HFF-Myc (cell line): ENCODE measurements around the gene UBE2L5.

Source experiments
- DNase-seq: peaks from one replicate; pipeline ENCODE4 v3.0.0-alpha.2; 2011; ENCODE audit warnings: low read depth; ENCODE audit errors: extremely low read depth
- H3K4me3 ChIP-seq: replicated peaks from 2 replicates; pipeline ENCODE4 v1.5.1; 2011; ENCODE audit warnings: low read depth, mild to moderate bottlenecking, control low read depth, low read length
- TF ChIP-seq, protein P1 (sequence below): IDR thresholded peaks from 2 replicates; pipeline ENCODE4 v1.5.1; 2012; ENCODE audit warnings: mild to moderate bottlenecking, low read depth, low read length, control low read depth; ENCODE audit errors: missing control alignments

The UBE2L5 gene

DNA sequence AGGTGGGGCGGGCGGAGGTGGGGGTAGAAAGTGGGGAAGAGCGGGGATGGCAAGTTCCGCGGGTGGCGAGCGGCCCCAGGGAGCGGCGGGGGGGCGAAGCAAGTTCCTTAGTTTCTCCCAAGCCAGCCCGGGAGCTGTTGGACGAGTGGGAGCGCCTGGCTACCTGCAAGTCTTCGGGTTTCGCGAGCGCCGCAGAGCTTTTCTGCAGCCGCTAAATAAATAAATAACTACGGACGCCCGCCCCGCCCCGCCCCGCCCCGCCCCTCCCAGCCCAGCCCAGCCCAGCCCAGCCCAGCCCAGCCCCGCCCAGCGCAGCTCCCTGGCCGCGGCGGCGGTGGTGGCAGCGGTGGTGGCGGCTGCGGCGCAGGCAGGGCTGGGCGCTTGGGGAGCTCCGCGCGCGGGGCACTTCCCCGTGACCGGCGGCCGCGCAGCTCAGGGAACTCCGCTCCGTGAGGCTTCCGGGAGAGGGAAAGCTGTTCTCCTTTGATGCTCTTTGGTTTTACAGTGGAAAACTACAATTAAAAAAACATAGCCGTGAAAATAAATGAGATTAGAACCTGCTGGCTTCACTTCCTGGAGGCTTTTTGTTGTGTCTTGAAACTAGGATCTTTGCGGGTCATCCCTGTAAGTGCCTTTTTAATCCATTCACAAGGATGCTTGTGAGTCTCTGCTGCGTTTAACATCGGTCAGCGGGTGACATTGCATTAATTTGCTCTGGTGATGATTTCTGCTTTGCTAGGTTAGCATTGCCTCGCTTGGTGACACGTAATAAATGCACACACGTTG lies at the start of gene UBE2L5:
Gene UBE2L5, plus strand, starts transcription at position 440 of the 786 bp plus-strand sequence. CDS start 5,498 bp downstream, outside the sequence.
- DNase-seq, result no peak
- TF ChIP-seq, protein P1, sequence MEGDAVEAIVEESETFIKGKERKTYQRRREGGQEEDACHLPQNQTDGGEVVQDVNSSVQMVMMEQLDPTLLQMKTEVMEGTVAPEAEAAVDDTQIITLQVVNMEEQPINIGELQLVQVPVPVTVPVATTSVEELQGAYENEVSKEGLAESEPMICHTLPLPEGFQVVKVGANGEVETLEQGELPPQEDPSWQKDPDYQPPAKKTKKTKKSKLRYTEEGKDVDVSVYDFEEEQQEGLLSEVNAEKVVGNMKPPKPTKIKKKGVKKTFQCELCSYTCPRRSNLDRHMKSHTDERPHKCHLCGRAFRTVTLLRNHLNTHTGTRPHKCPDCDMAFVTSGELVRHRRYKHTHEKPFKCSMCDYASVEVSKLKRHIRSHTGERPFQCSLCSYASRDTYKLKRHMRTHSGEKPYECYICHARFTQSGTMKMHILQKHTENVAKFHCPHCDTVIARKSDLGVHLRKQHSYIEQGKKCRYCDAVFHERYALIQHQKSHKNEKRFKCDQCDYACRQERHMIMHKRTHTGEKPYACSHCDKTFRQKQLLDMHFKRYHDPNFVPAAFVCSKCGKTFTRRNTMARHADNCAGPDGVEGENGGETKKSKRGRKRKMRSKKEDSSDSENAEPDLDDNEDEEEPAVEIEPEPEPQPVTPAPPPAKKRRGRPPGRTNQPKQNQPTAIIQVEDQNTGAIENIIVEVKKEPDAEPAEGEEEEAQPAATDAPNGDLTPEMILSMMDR, result no peak
- H3K4me3 ChIP-seq, result peak within 1 kb of the TSS; percentile 54

DNA sequence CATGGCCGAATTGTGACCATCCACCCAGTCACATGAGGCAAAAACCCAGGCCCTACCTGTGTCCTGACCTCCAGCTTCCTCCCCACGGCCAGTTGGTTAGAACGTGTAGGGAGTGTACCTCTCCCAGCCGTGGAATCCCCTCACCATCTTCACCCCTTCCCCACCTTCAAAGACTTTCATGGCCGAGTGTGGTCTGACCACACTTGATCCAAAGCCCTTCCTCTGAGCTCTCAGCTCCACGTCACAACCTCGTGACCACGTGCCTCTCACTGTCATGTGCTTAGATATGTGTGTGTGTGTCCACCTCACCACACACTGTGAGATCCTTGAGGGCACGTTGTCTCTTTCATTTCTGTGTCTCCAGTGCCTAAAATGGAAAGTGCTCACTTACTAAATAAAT lies 48.6 kb upstream of the UBE2L5 start:
- no peak for DNase-seq
- no peak overlapping the region for H3K4me3 ChIP-seq
- TF ChIP-seq, protein P1, result no peak

DNA sequence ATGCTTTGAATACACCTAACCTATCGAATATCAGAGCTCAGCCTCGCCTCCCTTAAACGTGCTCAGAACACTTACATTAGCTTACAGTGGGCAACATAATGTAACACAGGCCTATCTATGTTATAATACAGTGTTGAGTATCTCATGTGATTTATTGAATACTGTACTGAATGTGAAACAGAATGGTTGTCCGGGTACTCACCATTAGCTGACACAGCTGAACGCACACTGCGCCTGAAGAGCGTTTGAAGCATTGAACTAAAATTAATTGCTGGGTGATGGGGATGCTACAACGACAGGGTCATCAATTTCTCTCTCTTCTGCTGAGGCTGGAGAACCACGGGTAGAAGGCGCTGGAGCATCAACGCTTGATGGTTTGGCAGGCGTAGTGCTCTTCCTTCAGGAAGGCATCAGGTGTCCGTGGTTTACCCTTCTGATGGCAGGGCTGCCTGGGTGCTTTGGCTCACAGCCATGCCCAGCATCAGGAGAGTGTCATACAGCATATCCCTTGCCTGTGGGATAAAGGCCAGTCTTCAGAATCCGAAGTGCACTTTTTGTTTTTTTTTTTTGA lies 46.9 kb upstream of the UBE2L5 start:
- no peak overlapping the region for H3K4me3 ChIP-seq
- TF ChIP-seq, protein P1, result no peak
- no peak for DNase-seq

DNA sequence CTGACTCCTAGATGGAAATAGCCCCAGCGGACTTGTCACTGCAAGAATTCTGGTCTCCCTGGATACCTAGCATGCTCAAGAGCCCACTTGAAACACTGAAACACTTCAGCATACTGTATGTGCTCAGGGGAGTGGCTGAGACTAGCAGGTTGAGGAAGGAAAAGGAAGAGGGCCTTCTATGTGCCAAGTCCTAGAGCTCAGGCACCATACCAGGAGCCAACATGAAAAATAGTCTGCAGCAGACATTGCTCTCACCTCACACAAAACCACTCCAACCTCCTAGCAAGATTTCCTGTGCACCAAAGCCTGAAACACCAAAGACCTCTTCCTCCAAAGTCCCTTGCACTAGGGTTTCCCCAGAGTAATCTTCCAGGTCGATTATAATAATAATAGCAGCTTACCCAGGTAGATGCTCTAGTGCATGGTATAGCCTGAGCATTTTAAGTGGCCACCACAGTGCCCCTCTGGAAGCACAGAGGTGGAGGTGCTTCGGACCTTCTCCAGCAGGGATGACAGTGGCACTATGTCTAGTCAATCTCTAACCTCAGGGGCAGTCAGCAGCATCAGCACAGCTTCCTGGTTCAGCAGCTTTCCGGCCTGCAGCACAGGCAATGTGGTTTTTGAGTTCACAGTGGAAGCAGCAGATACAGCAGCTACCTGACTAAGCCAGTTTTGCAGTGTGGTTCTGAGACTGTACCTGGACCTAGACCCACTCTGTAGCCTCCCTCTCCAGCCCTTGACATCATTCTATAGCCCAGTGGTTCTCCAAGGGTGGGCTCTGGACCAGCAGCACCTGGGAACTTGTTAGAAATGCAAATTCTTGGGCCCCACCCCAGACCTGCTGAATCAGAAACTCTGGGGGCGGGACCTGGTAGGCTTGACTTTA lies 45.6 kb upstream of the UBE2L5 start:
- H3K4me3 ChIP-seq, result no peak overlapping the region
- no peak for DNase-seq
- TF ChIP-seq, protein P1, result no peak

DNA sequence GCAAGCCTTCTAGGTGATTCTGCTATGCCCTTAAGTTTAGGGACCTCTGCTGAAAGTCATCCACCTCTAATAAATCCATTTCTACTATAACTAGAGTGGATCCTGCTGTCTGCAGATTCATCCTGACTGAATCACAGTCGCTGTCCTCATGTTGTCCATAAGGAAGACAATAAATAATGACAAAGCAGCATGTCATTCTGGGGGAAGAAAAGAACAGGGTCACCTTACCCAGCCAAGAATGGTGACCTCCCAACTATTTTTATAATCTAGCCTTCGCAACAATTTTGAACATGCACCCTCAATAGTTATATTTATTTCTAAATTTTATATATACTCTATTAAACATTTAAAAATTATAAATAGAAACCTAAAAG lies 45.0 kb upstream of the UBE2L5 start:
- DNase-seq, result no peak
- TF ChIP-seq, protein P1, result no peak
- no peak overlapping the region for H3K4me3 ChIP-seq

DNA sequence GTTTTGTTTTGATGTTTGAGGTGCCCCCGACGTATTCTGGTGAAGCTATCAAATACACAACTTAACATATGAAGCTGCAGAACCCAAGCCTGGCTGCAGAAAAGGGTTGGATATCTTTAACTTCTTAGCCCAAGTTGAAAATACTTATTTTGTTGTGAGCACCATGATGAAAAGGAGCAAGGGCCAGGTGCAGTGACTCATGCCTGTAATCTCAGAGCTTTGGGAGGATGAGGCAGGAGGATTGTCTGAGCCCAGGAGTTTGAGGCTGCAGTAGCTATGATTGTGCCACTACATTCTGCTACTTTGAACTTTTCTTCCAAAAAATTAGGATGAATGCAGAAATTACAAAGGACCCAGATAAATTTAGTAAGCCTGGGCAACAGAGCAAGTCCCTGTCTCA lies 44.1 kb upstream of the UBE2L5 start:
- H3K4me3 ChIP-seq, result no peak overlapping the region
- DNase-seq, result no peak
- TF ChIP-seq, protein P1, result no peak
